ENCODE results near the gene CDK14.
A peak's percentile ranks its signal among the peaks of the same experiment; 100 is the strongest.

The CDK14 gene

DNA sequence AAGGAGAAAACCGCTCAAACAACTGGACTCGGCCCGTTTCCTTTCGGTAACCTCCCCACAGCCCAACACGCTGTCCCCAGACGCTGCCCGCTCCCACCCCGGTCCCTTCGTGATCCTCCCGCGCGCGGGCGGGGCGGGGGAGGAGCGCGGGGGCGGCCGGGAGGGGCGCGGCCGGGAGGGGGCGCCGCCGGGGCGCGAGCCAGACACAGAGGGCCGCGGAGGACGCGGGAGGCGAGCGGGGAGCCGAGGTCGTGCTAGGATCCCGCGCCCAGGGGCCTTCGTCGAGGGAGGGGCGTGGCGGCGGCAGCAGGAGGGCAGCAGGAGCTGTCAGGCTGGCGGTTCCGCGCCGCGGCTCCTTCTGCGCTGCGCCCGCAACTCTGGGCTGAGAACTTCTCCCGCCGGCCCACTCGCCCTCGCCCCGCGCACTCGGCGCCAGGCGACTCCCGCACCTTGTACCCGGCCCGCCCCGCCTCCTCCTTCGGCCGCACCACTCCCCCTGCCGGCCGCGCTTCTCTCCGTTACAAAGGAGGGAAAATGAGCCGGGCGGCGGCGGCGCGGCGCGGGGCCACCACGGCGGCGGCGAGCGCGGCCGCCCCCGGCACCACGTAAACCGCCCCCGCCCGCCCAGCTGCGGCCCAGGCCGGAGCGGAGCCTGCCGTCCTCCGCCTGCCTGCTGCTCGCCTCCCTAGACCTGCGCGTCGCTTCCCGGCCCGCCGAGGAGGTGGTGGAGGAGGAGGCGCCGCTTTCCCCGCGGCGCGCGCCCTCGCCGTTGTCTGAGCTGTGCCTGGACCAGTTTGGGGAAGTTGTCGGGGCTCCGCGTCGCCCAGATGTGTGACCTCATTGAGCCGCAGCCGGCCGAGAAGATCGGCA is at the start of gene CDK14:
Gene CDK14, plus strand, starts transcription at position 521 of the 870 bp plus-strand sequence. Its CDS starts 307 bp downstream, at position 828.
- Histone ChIP-seq H3K27ac (ENCODE audit: low read length) (no peak within 1 kb of the TSS), H3K36me3 (replicated peaks; ENCODE audit: insufficient read depth, low read length) (no peaks in the 10 kb centered on the region), H3F3A (ENCODE audit: insufficient read depth, low read length) (peaks cover 3% of the 10 kb centered on the region; the same call in 1 of the 2 replicates), H3K4me2 (ENCODE audit: low read depth, low read length) (peak within 1 kb of the TSS; percentile 96), H3K9me3 (replicated peaks; ENCODE audit: insufficient read depth, low read length) (no peaks in the 10 kb centered on the region), H4K20me1 (ENCODE audit: insufficient read depth, low read length) (no peaks in the 10 kb centered on the region), H3K9ac (ENCODE audit: low read length) (peak within 1 kb of the TSS; percentile 56), H3K4me1 (ENCODE audit: low read length) (no peaks in the 10 kb centered on the region), H3K79me2 (ENCODE audit: low read length) (no peaks in the 10 kb centered on the region), H3K27me3 (replicated peaks; ENCODE audit: insufficient read depth, low read length) (no peaks in the 10 kb centered on the region), H3K4me3 (ENCODE audit: low read length) (peak within 1 kb of the TSS; percentile 89), H2AFZ (ENCODE audit: low read length) (peak within 1 kb of the TSS; percentile 85), H3K9me2 (replicated peaks; ENCODE audit: insufficient read depth, low read length) (no peaks in the 10 kb centered on the region)
- peak; percentile 73 for DNase-seq
- TF ChIP-seq EZH2 (optimal IDR thresholded peaks at IDR 0.05; ENCODE audit: low read depth, low read length) (no peak), EZH2phosphoT487 (IDR thresholded peaks at IDR 0.05; ENCODE audit: low read length) (no peak)
- TF ChIP-seq, protein P1, sequence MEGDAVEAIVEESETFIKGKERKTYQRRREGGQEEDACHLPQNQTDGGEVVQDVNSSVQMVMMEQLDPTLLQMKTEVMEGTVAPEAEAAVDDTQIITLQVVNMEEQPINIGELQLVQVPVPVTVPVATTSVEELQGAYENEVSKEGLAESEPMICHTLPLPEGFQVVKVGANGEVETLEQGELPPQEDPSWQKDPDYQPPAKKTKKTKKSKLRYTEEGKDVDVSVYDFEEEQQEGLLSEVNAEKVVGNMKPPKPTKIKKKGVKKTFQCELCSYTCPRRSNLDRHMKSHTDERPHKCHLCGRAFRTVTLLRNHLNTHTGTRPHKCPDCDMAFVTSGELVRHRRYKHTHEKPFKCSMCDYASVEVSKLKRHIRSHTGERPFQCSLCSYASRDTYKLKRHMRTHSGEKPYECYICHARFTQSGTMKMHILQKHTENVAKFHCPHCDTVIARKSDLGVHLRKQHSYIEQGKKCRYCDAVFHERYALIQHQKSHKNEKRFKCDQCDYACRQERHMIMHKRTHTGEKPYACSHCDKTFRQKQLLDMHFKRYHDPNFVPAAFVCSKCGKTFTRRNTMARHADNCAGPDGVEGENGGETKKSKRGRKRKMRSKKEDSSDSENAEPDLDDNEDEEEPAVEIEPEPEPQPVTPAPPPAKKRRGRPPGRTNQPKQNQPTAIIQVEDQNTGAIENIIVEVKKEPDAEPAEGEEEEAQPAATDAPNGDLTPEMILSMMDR (IDR thresholded peaks at IDR 0.05; ENCODE audit: low read length) = peak; percentile 22

DNA sequence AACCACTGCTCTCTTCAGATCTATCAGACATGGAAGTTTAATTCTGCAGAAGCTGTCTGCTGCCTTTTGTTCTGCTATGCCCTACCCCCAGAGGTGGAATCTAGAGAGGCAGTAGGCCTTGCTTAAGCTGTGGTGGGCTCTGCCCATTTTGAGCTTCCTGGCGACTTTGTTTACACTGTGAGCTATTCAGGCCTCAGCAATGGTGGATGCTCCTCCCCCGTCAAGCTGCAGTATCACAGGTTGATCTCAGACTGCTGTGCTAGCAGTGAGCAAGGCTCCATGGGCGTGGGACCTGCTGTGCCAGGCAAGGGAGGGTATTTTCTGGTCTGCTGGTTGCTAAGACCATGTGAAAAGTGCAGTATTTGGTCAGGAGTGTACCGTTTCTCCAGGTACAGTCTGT is 45.1 kb upstream of the CDK14 start:
- Histone ChIP-seq H3K4me3 (ENCODE audit: low read length) (no peak overlapping the region), H3K36me3 (replicated peaks; ENCODE audit: insufficient read depth, low read length) (no peaks in the 10 kb centered on the region), H3K4me1 (ENCODE audit: low read length) (no peaks in the 10 kb centered on the region), H4K20me1 (ENCODE audit: insufficient read depth, low read length) (no peaks in the 10 kb centered on the region), H3K27ac (ENCODE audit: low read length) (no peak overlapping the region), H3K79me2 (ENCODE audit: low read length) (no peaks in the 10 kb centered on the region), H2AFZ (ENCODE audit: low read length) (no peak overlapping the region), H3K9me2 (replicated peaks; ENCODE audit: insufficient read depth, low read length) (no peaks in the 10 kb centered on the region), H3K9ac (ENCODE audit: low read length) (no peak overlapping the region), H3F3A (ENCODE audit: insufficient read depth, low read length) (no peaks in the 10 kb centered on the region), H3K4me2 (ENCODE audit: low read depth, low read length) (no peak overlapping the region), H3K9me3 (replicated peaks; ENCODE audit: insufficient read depth, low read length) (no peaks in the 10 kb centered on the region), H3K27me3 (replicated peaks; ENCODE audit: insufficient read depth, low read length) (no peaks in the 10 kb centered on the region)
- DNase-seq = no peak
- TF ChIP-seq EZH2phosphoT487 (IDR thresholded peaks at IDR 0.05; ENCODE audit: low read length) (no peak), EZH2 (optimal IDR thresholded peaks at IDR 0.05; ENCODE audit: low read depth, low read length) (no peak)
- TF ChIP-seq, protein P1 (IDR thresholded peaks at IDR 0.05; ENCODE audit: low read length) = no peak

DNA sequence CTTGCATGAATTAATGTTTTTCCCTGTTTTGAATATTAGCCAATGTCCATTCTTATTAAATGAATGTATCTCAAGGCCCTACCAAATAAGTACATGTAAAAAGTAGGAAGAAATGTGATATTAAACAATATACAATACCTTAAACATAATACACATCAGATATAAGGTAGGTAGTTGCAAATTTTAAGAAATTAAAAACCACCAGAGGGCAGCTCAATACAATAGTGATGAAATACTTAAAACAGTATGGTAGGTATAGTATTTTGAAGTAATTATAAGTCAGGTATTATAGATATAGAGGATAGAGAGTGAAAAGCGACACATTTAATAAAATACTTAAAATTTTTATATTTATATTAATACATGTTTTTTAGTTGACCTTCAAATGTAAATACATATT is 43.6 kb upstream of the CDK14 start:
- TF ChIP-seq, protein P1 (IDR thresholded peaks at IDR 0.05; ENCODE audit: low read length) = 0 out of 2 replicates have a peak, but pooled peaks have one; percentile 7
- TF ChIP-seq EZH2phosphoT487 (IDR thresholded peaks at IDR 0.05; ENCODE audit: low read length) = no peak
- Histone ChIP-seq H3K9me2 (replicated peaks; ENCODE audit: insufficient read depth, low read length) (no peaks in the 10 kb centered on the region), H3K27ac (ENCODE audit: low read length) (no peak overlapping the region), H4K20me1 (ENCODE audit: insufficient read depth, low read length) (no peaks in the 10 kb centered on the region), H3K79me2 (ENCODE audit: low read length) (no peaks in the 10 kb centered on the region), H3F3A (ENCODE audit: insufficient read depth, low read length) (no peaks in the 10 kb centered on the region), H2AFZ (ENCODE audit: low read length) (no peak overlapping the region), H3K4me2 (ENCODE audit: low read depth, low read length) (no peak overlapping the region), H3K4me1 (ENCODE audit: low read length) (no peaks in the 10 kb centered on the region), H3K9me3 (replicated peaks; ENCODE audit: insufficient read depth, low read length) (no peaks in the 10 kb centered on the region), H3K9ac (ENCODE audit: low read length) (no peak overlapping the region), H3K4me3 (ENCODE audit: low read length) (no peak overlapping the region), H3K27me3 (replicated peaks; ENCODE audit: insufficient read depth, low read length) (no peaks in the 10 kb centered on the region), H3K36me3 (replicated peaks; ENCODE audit: insufficient read depth, low read length) (no peaks in the 10 kb centered on the region)
- no peak for DNase-seq
